GM19438 (cell line): ENCODE results near the gene COX7A2L.
"Not testable (repeated sequence)": the region's sequence is repeated elsewhere in the genome, so short reads cannot be mapped to it uniquely, and the experiment has no call there.

Experiments used
- ATAC-seq: cut with Tn5 transposase; IDR thresholded peaks from one replicate; pipeline ENCODE4 v1.9.1; 2021; ENCODE audit warnings: low read depth; ENCODE audit not compliant: unreplicated experiment

The COX7A2L gene

DNA sequence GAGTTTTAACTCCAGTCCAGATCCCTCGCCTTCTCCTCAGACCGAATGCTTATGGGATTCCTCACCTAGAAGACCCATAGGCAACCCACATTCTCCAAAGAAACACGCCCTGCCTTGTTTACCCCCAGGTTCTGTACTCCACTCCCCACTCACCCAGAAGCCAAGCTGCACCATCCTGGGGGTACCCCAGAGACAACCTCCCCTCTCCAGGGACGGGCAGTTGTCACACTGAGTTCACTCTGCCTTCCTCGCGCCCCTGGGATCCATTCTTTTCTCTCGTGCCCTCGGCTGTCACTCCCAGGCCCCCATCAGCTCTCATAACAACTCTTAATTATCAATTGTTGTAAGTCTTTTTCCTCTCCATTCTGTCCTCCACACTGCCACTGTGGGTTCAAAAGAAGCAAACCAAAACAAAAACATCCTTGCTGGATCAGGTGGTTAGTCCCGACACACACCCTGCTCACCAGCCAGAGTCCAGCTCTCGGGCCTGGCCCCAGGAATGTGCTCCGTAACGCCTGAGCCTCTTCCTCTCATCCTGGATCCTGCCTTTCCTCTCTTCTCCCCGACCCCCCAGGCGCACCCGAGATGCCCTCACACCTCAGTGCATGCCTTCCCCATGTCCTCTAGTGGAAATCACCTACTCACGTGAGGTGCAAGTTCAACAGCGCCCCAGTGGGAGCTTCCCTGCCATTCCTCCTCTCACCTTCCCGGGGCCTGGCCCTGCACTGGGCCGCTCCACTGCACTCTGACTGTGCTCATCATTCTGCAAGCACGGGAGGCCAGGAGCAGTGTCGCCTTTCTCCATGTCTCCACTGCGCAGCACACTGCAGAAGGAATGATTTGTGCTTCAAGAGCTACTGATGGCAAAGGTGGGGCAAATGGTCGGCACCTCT, 20.7 kb downstream of the COX7A2L start:
- ATAC-seq, result no peak

DNA sequence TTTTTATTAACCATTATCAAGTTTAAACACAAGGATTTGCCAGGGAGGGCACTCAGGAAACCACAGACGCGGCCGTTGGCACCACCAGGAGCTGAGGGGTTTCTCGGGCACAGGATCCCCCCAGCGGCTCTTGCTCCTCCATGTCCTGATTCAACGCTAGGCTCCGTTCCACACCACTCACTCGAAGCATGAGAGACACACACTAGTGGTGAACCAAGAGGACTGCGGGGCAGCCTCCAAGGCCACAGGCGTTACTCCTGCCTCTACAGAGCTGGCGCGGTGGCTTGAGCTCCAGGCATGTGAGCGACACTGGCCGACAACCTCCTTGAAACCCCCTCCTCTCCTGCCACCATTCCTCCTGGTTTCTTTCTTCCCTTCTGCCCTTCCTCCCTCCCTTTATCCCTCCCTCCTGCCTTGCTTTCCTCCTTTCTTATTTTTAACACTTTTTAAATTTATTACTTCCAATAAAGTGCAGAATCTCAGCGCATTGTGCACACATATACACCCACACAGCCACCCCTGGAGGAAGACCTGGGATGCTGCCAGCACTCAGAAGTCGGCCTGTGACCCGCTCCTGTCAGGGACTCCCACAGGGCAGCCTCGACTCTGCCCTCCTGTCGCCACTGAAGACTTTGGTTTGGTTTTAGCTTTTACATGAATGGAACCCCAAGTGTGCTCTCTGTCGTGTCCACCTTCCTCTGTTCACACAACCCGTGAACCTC, 21.7 kb downstream of the COX7A2L start:
- no peak for ATAC-seq

DNA sequence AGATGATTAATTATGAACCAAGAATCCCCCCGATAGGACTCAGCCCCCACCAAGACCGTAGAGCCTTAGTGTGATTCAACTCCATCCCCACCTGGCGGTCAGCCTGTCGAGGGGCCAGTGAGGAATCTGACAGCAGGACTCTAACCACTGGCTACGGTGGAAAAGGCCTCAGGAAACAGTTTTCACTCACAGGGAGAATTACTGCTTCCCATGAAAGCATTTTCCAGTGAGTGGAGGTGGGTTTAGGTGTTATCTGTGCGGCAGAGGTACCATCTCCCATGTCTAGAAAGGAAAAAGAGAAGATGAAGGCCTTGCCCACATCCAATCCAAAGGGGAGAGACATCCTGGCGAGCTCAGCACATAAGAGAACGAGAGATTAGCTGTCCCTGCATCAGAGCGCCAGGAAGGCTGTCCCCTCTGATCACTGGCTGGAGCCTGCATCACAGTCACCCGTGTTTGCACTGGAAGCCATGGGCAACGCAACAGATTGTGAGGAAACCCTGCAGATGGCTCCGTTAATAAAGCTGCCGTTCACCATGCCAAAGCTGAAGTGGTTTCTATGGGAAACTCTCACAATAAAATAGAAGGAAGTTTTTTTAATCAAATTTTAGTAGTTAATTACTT, 22.3 kb downstream of the COX7A2L start:
- ATAC-seq, result no peak

DNA sequence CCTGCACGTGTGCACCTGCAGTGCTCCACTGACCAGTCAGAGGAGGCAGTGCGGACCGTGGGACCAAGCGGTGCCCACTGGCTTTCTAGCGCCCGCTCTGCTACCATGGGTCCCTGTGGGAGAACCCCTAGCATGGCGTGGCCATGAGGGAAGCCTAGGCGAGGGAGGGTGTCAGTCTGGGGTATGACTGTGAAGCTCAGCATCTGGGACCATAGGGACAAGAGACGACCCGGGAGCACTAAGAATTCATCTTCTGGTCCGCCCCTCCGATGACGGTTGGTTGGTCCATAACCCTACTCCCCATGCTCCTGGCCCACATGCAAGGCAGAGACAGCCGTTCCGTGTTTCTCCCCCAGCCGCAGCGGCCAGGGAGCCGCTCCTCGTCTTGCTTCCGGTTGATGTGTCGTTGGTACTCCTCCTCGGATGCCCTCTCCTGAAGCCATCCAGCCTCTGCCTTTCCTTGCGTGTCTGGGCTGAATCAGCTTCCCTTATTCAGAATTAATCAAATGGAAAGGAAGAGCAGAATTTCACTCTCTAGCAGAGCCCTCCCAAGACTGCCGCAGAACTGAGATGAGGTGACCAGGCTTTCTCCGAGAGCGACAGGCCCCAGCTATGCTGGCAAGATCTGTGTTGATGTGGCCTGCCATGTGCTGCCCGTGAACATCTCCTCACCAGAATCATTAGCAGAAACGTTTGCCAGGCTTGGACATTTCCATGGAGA, 23.0 kb downstream of the COX7A2L start:
- no peak for ATAC-seq

- no peak for ATAC-seq
Measured at GRCh38 chr2:42337356-42337820, 23.6 kb downstream of the COX7A2L start.

DNA sequence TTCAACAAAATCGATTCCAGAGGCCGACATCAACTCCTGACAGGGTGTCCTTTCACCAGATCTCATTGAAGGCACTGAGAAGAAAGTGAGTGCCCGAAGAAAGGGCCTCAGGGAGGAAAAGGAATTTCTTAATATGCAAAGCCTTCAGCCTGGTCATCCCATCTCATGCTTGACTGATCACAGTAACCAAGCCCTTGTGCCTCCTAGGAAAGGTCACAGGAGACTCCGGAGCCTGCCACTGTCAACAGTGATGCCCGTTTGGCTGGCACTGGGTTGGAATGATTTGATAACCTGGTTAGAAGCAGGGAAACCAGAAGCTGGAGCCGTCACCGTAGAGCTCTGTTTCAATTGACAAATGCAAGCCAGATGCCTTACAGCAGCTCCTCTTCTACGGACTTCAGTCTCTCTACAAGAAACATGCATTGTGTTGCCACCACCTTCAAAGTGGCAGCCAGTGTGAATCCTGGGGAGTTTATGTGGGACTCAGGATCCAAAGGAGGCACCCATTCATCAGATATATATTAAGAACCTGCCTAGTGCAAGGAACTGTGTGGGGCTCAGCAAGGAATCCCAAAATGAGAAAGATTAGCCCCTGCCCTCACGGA, 24.6 kb downstream of the COX7A2L start:
- no peak for ATAC-seq

DNA sequence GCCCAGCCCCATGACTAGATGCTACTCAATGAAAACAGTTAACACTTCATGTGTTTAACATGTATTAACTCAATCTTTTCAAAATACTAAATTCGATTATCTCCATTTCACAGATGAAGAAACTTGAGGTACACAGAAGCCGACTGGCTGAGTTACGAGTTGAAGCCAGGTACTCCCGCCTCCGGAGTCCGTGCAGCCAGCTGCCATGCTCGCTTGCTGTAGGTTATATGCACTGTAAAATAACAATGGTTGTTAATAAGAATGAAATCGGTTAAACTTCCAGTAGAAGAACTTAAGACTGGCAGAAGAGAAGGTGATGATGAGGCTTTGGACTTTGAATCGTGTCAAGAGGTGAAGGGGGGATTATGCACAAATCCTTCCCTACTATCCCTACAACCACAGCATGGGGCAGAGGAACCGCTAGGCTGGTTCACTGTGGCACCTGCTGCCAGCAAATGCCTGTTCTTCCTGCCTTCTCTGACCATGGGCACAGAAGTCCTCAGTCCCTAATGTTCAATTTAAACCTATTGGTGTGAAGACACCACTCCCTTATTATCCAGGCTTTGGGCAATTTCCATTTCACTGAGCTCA, 25.4 kb downstream of the COX7A2L start:
- ATAC-seq, result no peak

DNA sequence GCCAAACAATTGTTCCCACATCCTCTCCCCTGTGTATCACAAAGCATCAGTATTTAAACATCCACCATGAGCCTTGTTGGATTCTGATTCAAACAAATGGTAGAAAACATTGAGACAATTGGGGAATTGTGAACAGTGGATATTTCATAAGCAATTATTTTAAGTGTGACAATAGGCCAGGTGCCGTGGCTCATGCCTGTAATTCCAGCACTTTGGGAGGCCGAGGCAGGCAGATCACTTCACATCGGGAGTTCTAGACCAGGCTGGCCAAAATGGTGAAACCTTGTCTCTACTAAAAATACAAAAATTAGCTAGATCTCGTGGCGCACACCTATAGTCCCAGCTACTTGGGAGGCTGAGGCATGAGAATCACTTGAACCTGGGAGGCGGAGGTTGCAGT, 26.2 kb downstream of the COX7A2L start:
- ATAC-seq, result not testable (repeated sequence)

DNA sequence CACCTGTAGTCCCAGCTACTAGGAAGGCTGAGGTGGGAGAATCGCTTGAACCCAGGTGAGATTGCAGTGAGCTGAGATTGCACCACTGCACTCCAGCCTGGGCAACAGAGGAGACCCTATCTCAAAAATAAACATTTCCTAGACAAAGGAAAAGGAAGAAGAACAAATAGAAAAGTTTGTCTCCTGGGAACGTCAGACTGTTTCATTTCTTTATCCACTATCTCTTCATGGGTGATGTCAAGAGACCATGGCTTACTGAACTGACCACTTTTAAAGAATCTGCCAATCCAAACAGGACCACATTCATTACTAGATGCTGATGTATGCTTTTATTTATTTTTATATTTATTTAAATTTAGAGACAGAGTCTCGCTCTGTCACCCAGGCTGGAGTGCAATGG, 26.8 kb downstream of the COX7A2L start:
- no peak for ATAC-seq

DNA sequence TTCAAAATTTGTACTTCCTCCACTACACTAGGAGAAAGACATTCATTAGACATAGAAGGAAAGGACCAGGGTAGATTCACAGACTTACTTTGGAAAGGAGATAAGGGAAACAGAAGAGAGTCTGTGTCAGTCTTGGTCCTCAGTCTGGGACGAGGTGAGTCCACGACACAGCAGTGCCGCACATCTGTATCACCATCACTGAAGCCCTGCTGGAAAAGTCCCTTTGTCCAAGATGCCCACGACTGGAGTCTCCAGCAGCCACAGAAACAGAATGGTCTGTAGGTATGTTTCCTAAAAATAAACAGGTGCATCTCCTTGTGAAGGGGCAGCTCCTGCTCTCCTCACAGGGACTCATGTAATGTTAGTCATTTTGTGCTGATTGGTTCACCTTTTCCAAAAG, 27.4 kb downstream of the COX7A2L start:
- ATAC-seq, result no peak

DNA sequence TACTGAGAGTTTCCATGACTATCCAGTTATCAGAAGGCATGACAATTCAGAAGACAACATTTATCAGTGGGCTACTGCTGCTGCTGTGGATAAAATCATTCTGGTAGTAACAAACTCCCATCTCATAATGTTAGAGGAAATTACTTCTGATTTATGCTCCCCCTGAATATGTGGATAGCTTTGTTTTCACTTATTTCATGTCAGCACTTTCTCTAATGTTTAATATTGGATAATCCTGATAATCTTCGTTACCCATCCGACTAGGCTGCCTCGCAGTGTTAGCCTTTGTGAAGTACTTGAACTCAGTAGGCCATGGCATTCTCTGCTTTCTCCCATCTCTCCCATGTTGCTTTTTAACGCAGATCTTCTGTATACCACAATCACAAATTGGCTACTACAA, 28.4 kb downstream of the COX7A2L start:
- ATAC-seq, result no peak

DNA sequence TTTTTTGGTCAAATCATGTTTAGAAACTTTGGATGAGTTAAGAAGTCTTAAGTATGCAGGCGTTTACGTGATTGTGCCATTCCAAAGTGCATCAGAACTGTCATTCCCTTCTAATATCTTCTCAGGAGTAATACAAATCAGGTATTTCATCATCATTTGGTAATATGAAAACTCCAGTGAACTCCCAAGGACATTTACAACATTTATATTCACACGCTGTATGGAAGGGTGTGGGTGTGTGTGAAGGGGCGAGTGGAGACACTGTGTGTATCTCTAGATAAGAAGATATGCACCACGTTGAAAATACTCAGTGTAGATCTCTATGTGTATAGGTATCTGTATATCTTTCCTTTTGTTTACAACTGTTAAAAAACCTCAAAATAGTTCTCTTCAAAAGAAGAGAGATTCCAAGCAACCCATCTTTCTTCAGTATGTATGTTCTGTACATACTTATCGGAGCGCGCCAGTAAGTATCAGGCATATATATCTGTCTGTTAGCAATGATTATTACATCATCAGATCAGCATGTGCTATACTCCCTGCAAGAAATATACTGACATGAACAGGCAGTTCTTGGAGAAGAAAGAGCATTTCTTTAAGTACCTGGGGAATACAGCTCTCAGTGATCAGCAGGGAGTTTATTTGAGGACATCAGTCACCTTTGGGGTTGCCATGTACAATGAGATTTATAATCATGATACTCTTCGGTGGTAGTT, 29.3 kb downstream of the COX7A2L start:
- ATAC-seq, result no peak

- no peak for ATAC-seq
Measured at GRCh38 chr2:42329736-42330135, 31.3 kb downstream of the COX7A2L start.

DNA sequence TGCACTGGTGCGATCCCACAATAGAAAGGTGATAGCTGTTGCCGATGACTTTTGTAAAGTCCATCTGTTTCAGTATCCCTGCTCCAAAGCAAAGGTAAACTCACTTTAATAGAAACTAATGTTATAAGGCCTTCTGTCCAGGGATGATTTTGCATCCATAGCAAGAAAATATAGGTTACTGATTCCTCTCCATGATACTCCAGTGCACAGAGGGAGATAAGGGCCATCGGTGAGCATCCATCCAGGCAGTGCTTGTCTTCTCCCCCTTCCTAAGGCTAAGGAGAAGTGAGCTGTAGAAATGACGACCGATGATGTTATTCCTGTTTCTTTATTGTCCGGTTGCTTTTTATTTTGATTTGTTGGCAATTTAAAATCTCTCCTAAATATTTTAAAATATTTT, 32.1 kb downstream of the COX7A2L start:
- ATAC-seq, result no peak

GRCh38 chr2:42328148-42328833, 32.7 kb downstream of the COX7A2L start:
- ATAC-seq, result no peak

DNA sequence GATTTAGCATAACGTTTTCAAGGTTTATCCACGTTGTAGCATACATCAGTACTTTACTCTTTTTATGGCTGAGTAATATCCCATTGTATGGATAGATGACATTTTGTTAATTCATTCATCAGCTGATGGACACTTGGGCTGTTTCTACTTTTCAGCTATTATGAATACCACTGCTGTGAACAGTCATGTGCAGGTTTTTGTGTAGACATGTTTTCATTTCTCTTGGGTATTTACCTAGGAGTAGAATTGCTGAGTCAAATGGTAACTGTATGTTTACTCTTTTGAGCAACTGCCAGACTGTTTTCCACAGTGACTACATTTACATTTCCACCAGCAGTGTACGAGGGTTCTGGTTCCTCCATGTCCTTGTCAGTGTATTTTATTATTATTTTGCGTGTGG, 33.9 kb downstream of the COX7A2L start:
- ATAC-seq, result no peak

GRCh38 chr2:42325609-42326008, 35.4 kb downstream of the COX7A2L start:
- ATAC-seq, result no peak

DNA sequence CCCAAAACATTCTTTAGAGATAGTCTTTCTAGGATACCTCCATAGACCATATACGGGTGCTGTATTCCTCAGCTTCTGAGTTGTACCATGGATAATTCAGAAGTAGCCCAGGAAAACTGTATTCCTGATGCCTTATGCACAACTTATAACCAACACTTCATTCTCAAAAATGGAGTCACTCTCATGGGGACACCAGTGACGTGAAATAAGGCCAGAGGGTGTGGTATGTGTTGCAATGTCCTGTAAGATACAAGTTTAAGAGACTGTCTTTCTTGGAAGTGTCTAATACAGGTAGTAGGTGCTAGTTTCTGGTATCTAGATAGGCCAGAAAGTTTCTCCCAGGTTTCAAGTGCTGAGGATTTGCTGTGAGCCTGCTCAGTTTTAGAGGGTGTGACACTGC, 36.1 kb downstream of the COX7A2L start:
- no peak for ATAC-seq

DNA sequence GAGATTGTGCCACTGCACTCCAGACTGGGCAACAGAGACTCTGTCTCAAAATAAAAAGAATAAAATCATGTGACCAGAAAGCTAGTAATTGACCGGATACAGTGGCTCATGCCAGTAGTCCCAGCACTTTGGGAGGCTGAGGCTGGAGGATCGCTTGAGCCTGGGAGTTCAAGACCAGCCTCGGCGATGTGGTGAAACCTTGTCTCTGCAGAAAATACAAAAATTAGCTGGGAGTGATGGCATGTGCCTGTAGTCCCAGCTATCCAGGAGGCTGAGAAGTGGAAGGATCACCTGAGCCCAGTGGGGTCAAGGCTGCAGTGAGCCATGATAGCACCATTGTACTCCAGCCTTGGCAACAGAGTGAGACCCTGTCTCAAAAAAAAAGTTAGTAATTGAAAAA, 36.8 kb downstream of the COX7A2L start:
- no peak for ATAC-seq
